Measurements from ENCODE around the gene SUGCT.

Gene SUGCT

DNA sequence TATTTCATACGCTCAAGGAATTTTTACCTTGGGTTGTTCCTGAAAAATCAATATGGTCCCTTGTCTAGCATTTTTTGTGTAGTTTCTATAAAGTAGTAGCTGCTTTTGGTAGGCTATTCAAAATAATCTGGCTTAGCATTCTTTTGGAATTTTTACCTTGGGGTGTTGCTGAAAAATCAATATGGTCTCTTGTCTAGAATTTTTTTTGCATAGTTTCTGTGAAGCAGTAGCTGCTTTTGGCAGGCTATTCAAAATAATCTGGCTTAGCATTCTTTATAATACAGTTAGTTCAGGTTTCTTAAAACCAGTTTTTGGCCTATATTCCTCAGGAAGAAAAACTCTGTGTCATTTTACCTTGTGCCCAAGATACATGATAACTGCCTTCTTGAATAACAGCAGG is 301.9 kb downstream of the SUGCT start:
- no peak overlapping the region for H3K4me3 ChIP-seq (ENCODE audit: low read depth in 1 of 2, low read length in 2 of 2)
- H3K9me3 ChIP-seq (ENCODE audit: insufficient read depth, low read length, severe bottlenecking) = peaks cover 4% of the 10 kb centered on the region
- H3K4me2 ChIP-seq (ENCODE audit: insufficient read depth, low read length) = no peak overlapping the region
- no peaks in the 10 kb centered on the region for H3K27me3 ChIP-seq (ENCODE audit: insufficient read depth, low read length, poor library complexity)
- no peak overlapping the region for H3K9ac ChIP-seq (ENCODE audit: low read depth, low read length)
- DNase-seq (no peak), ATAC-seq (ENCODE audit: insufficient read depth, low read depth) (no peak)
- no peaks in the 10 kb centered on the region for H3K4me1 ChIP-seq (ENCODE audit: insufficient read depth, low read length)
- no peaks in the 10 kb centered on the region for H4K20me1 ChIP-seq (ENCODE audit: insufficient read depth, low read length)
- TF ChIP-seq EZH2 (IDR thresholded peaks at IDR 0.05; ENCODE audit: borderline replicate concordance, low read depth, low read length, severe bottlenecking) = no peak
- no peak for TF ChIP-seq CTCF (IDR thresholded peaks at IDR 0.05; ENCODE audit: borderline replicate concordance, extremely low read depth, low read length, poor library complexity, severe bottlenecking)
- no peak overlapping the region for H3K27ac ChIP-seq (ENCODE audit: low read length)
- H2AFZ ChIP-seq (ENCODE audit: low read depth, low read length) = no peak overlapping the region
- no peaks in the 10 kb centered on the region for H3K36me3 ChIP-seq (ENCODE audit: insufficient read depth, low read length)
- no peaks in the 10 kb centered on the region for H3K79me2 ChIP-seq (ENCODE audit: insufficient read depth, low read length)

- H3K36me3 ChIP-seq (ENCODE audit: insufficient read depth, low read length) = no peaks in the 10 kb centered on the region
- TF ChIP-seq CTCF (IDR thresholded peaks at IDR 0.05; ENCODE audit: borderline replicate concordance, extremely low read depth, low read length, poor library complexity, severe bottlenecking) = no peak
- no peak for TF ChIP-seq EZH2 (IDR thresholded peaks at IDR 0.05; ENCODE audit: borderline replicate concordance, low read depth, low read length, severe bottlenecking)
- H3K4me2 ChIP-seq (ENCODE audit: insufficient read depth, low read length) = no peak overlapping the region
- no peaks in the 10 kb centered on the region for H4K20me1 ChIP-seq (ENCODE audit: insufficient read depth, low read length)
- H2AFZ ChIP-seq (ENCODE audit: low read depth, low read length) = no peak overlapping the region
- no peaks in the 10 kb centered on the region for H3K4me1 ChIP-seq (ENCODE audit: insufficient read depth, low read length)
- H3K9ac ChIP-seq (ENCODE audit: low read depth, low read length) = no peak overlapping the region
- H3K79me2 ChIP-seq (ENCODE audit: insufficient read depth, low read length) = no peaks in the 10 kb centered on the region
- H3K9me3 ChIP-seq (ENCODE audit: insufficient read depth, low read length, severe bottlenecking) = peaks cover 4% of the 10 kb centered on the region
- ATAC-seq (ENCODE audit: insufficient read depth, low read depth) (no peak), DNase-seq (no peak)
- H3K4me3 ChIP-seq (ENCODE audit: low read depth in 1 of 2, low read length in 2 of 2) = no peak overlapping the region
- no peaks in the 10 kb centered on the region for H3K27me3 ChIP-seq (ENCODE audit: insufficient read depth, low read length, poor library complexity)
- no peak overlapping the region for H3K27ac ChIP-seq (ENCODE audit: low read length)
Measured at GRCh38 chr7:40437498-40437897, 302.7 kb downstream of the SUGCT start.

GRCh38 chr7:40437936-40438634 is 303.3 kb downstream of the SUGCT start:
- no peak for TF ChIP-seq EZH2 (IDR thresholded peaks at IDR 0.05; ENCODE audit: borderline replicate concordance, low read depth, low read length, severe bottlenecking)
- TF ChIP-seq CTCF (IDR thresholded peaks at IDR 0.05; ENCODE audit: borderline replicate concordance, extremely low read depth, low read length, poor library complexity, severe bottlenecking) = no peak
- Histone ChIP-seq H3K4me3 (ENCODE audit: low read depth in 1 of 2, low read length in 2 of 2) (no peak overlapping the region), H3K9me3 (ENCODE audit: insufficient read depth, low read length, severe bottlenecking) (peaks cover 4% of the 10 kb centered on the region), H3K4me2 (ENCODE audit: insufficient read depth, low read length) (no peak overlapping the region), H4K20me1 (ENCODE audit: insufficient read depth, low read length) (no peaks in the 10 kb centered on the region), H2AFZ (ENCODE audit: low read depth, low read length) (no peak overlapping the region), H3K9ac (ENCODE audit: low read depth, low read length) (no peak overlapping the region), H3K27me3 (ENCODE audit: insufficient read depth, low read length, poor library complexity) (no peaks in the 10 kb centered on the region), H3K27ac (ENCODE audit: low read length) (no peak overlapping the region), H3K36me3 (ENCODE audit: insufficient read depth, low read length) (no peaks in the 10 kb centered on the region), H3K4me1 (ENCODE audit: insufficient read depth, low read length) (no peaks in the 10 kb centered on the region), H3K79me2 (ENCODE audit: insufficient read depth, low read length) (no peaks in the 10 kb centered on the region)
- ATAC-seq (ENCODE audit: insufficient read depth, low read depth) (no peak), DNase-seq (no peak)

Data from DND-41 (cell line).